Body of pancreas (tissue), 4 donors: ENCODE results near the gene AUTS2.

Source experiments
- POLR2A ChIP-seq, 3 donors: fragments of 450-650 bp; IDR thresholded peaks; one replicate each; pipeline ENCODE4 v1.6.1; 2016; ENCODE audit warnings: antibody characterized with exemption in 3 of 3, mild to moderate bottlenecking in 2 of 3
- TF ChIP-seq, protein P1 (sequence below), 7 experiments: fragments of 450-650 bp in 4 of 7; fragments of 200-600 bp in 3 of 7; sonication (generic) in 3 of 7; IDR thresholded peaks; one replicate each; pipeline ENCODE4 v1.5.1; 2016 to 2019; ENCODE audit warnings: antibody characterized with exemption in 7 of 7

DNA sequence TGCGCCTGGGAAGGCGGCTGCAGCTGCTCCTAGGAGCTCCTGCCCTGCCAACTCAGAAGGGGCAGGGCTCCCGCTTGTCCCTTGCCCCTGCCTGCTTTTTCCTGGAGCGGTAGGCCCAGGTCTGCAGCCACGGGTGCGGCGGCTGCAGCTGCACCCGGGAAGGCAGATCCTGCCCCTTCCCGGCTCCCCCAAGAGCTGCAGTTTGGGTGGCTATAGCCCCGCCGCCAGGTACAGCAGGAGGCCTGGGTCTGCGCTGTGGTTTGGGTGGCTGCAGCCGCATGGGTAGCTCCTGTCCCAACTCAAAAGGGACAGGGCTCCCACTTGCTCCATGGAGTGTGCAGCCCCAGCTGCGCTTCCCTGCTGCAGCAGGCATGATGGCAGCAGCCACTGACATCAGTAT lies 6.5 kb upstream of the AUTS2 start:
- TF ChIP-seq POLR2A (IDR thresholded peaks at IDR 0.05): no peak
- TF ChIP-seq, protein P1, sequence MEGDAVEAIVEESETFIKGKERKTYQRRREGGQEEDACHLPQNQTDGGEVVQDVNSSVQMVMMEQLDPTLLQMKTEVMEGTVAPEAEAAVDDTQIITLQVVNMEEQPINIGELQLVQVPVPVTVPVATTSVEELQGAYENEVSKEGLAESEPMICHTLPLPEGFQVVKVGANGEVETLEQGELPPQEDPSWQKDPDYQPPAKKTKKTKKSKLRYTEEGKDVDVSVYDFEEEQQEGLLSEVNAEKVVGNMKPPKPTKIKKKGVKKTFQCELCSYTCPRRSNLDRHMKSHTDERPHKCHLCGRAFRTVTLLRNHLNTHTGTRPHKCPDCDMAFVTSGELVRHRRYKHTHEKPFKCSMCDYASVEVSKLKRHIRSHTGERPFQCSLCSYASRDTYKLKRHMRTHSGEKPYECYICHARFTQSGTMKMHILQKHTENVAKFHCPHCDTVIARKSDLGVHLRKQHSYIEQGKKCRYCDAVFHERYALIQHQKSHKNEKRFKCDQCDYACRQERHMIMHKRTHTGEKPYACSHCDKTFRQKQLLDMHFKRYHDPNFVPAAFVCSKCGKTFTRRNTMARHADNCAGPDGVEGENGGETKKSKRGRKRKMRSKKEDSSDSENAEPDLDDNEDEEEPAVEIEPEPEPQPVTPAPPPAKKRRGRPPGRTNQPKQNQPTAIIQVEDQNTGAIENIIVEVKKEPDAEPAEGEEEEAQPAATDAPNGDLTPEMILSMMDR (IDR thresholded peaks at IDR 0.05): no peak
